Measurements from ENCODE around the gene ANGPT4.

ANGPT4 gene

GRCh38 chr20:939606-940005, 23.5 kb upstream of the ANGPT4 start:
- H3K9ac ChIP-seq (ENCODE audit: low read length) = no peak overlapping the region
- no peaks in the 10 kb centered on the region for H3K9me3 ChIP-seq (ENCODE audit: low read length)
- H3K79me2 ChIP-seq (ENCODE audit: insufficient read depth, low read length) = no peaks in the 10 kb centered on the region
- H3F3A ChIP-seq (ENCODE audit: insufficient read depth, low read length) = no peaks in the 10 kb centered on the region
- no peak overlapping the region for H2AFZ ChIP-seq (ENCODE audit: low read length)
- H3K9me2 ChIP-seq (ENCODE audit: low read depth, low read length) = no peaks in the 10 kb centered on the region
- H3K27me3 ChIP-seq (ENCODE audit: insufficient read depth, low read length) = no peaks in the 10 kb centered on the region
- H3K4me1 ChIP-seq (ENCODE audit: insufficient read depth, low read length, severe bottlenecking) = no peaks in the 10 kb centered on the region
- no peaks in the 10 kb centered on the region for H4K20me1 ChIP-seq (ENCODE audit: insufficient read depth, low read length)
- no peaks in the 10 kb centered on the region for H3K36me3 ChIP-seq (ENCODE audit: insufficient read depth, low read length)
- H3K27ac ChIP-seq (ENCODE audit: low read depth, low read length, poor library complexity, severe bottlenecking) = no peak overlapping the region
- no peak overlapping the region for H3K4me3 ChIP-seq (ENCODE audit: low read depth, low read length, poor library complexity, severe bottlenecking)
- no peak overlapping the region for H3K4me2 ChIP-seq (ENCODE audit: low read length)
- no peak for TF ChIP-seq EZH2 (IDR thresholded peaks at IDR 0.05; ENCODE audit: borderline replicate concordance, low read length)
- TF ChIP-seq, protein P1, sequence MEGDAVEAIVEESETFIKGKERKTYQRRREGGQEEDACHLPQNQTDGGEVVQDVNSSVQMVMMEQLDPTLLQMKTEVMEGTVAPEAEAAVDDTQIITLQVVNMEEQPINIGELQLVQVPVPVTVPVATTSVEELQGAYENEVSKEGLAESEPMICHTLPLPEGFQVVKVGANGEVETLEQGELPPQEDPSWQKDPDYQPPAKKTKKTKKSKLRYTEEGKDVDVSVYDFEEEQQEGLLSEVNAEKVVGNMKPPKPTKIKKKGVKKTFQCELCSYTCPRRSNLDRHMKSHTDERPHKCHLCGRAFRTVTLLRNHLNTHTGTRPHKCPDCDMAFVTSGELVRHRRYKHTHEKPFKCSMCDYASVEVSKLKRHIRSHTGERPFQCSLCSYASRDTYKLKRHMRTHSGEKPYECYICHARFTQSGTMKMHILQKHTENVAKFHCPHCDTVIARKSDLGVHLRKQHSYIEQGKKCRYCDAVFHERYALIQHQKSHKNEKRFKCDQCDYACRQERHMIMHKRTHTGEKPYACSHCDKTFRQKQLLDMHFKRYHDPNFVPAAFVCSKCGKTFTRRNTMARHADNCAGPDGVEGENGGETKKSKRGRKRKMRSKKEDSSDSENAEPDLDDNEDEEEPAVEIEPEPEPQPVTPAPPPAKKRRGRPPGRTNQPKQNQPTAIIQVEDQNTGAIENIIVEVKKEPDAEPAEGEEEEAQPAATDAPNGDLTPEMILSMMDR (IDR thresholded peaks at IDR 0.05; ENCODE audit: low read length) = no peak

GRCh38 chr20:934186-934840, 18.2 kb upstream of the ANGPT4 start:
- Histone ChIP-seq H3K36me3 (ENCODE audit: insufficient read depth, low read length) (no peaks in the 10 kb centered on the region; the same call in 1 of the 2 replicates), H3K9me3 (ENCODE audit: low read length) (peaks cover 12% of the 10 kb centered on the region; the same call in 1 of the 2 replicates), H3K9ac (ENCODE audit: low read length) (no peak overlapping the region), H2AFZ (ENCODE audit: low read length) (no peak overlapping the region), H3K79me2 (ENCODE audit: insufficient read depth, low read length) (no peaks in the 10 kb centered on the region), H4K20me1 (ENCODE audit: insufficient read depth, low read length) (no peaks in the 10 kb centered on the region), H3K9me2 (ENCODE audit: low read depth, low read length) (no peaks in the 10 kb centered on the region), H3K4me3 (ENCODE audit: low read depth, low read length, poor library complexity, severe bottlenecking) (no peak overlapping the region), H3K27ac (ENCODE audit: low read depth, low read length, poor library complexity, severe bottlenecking) (no peak overlapping the region), H3F3A (ENCODE audit: insufficient read depth, low read length) (no peaks in the 10 kb centered on the region), H3K27me3 (ENCODE audit: insufficient read depth, low read length) (no peaks in the 10 kb centered on the region), H3K4me2 (ENCODE audit: low read length) (no peak overlapping the region), H3K4me1 (ENCODE audit: insufficient read depth, low read length, severe bottlenecking) (no peaks in the 10 kb centered on the region)
- TF ChIP-seq, protein P1 (IDR thresholded peaks at IDR 0.05; ENCODE audit: low read length) = no peak
- no peak for TF ChIP-seq EZH2 (IDR thresholded peaks at IDR 0.05; ENCODE audit: borderline replicate concordance, low read length)

DNA sequence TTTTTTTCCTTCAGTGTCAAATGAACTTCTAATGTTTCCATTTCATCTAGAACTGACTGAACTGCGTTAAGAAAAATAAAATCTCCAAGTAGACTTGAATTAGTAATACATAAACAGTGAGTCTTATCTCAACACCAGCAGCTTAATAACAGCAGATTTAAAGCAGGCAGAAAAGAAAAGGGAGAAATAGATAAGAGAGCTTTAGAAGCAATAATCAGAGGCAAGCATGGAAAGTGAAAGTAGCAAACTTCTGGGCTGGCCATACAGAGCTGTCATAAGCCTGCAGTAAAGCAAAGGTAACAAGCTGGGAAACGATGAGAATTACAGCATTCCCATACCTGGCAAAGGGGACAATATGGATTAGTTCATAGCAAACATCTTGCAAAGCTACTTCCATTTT, 16.9 kb upstream of the ANGPT4 start:
- Histone ChIP-seq H3K27me3 (ENCODE audit: insufficient read depth, low read length) (no peaks in the 10 kb centered on the region; the same call in 1 of the 2 replicates), H3K4me2 (ENCODE audit: low read length) (no peak overlapping the region), H3K27ac (ENCODE audit: low read depth, low read length, poor library complexity, severe bottlenecking) (no peak overlapping the region), H2AFZ (ENCODE audit: low read length) (no peak overlapping the region), H3K36me3 (ENCODE audit: insufficient read depth, low read length) (no peaks in the 10 kb centered on the region; the same call in 1 of the 2 replicates), H3K79me2 (ENCODE audit: insufficient read depth, low read length) (no peaks in the 10 kb centered on the region), H3F3A (ENCODE audit: insufficient read depth, low read length) (no peaks in the 10 kb centered on the region), H3K9me2 (ENCODE audit: low read depth, low read length) (no peaks in the 10 kb centered on the region), H3K9ac (ENCODE audit: low read length) (no peak overlapping the region), H4K20me1 (ENCODE audit: insufficient read depth, low read length) (no peaks in the 10 kb centered on the region), H3K4me1 (ENCODE audit: insufficient read depth, low read length, severe bottlenecking) (no peaks in the 10 kb centered on the region), H3K9me3 (ENCODE audit: low read length) (peaks cover 12% of the 10 kb centered on the region; the same call in 1 of the 2 replicates), H3K4me3 (ENCODE audit: low read depth, low read length, poor library complexity, severe bottlenecking) (no peak overlapping the region)
- TF ChIP-seq EZH2 (IDR thresholded peaks at IDR 0.05; ENCODE audit: borderline replicate concordance, low read length) = no peak
- TF ChIP-seq, protein P1 (IDR thresholded peaks at IDR 0.05; ENCODE audit: low read length) = no peak

Measured in OCI-LY1 (cell line).